ENCODE measurements around the gene NKD1. TPM values are rescaled to one million over a fixed set of nuclear protein-coding genes. Genes with fewer than 3 reads are reported as not detected.
A peak's percentile ranks its signal among the peaks of the same experiment; 100 is the strongest.

The NKD1 gene
- total RNA-seq, 2 donors from 2014 or later: 7.0 to 13.8 TPM

- intact Hi-C loops (cut with DNase I): no loop called here
- Histone ChIP-seq H3K27me3 (replicated peaks; ENCODE audit: insufficient read depth) (no peaks in the 10 kb centered on the region), H3K9me3 (no peaks in the 10 kb centered on the region), H3K4me1 (replicated peaks) (peaks cover 10% of the 10 kb centered on the region), H3K36me3 (no peaks in the 10 kb centered on the region), H3K4me3 (no peak overlapping the region), H3K27ac (no peak overlapping the region)
- no peak for TF ChIP-seq POLR2AphosphoS5 (IDR thresholded peaks at IDR 0.05)
- no peak for TF ChIP-seq POLR2A (IDR thresholded peaks at IDR 0.05)
- TF ChIP-seq CTCF (IDR thresholded peaks at IDR 0.05): no peak
- 93% methylated on average over 2 of the region's 2 CpGs for WGBS
- no peak for DNase-seq (ENCODE audit: low spot score)
These were observed 39.3 kb downstream of the NKD1 start for GRCh38 chr16:50587543-50587942.

DNA sequence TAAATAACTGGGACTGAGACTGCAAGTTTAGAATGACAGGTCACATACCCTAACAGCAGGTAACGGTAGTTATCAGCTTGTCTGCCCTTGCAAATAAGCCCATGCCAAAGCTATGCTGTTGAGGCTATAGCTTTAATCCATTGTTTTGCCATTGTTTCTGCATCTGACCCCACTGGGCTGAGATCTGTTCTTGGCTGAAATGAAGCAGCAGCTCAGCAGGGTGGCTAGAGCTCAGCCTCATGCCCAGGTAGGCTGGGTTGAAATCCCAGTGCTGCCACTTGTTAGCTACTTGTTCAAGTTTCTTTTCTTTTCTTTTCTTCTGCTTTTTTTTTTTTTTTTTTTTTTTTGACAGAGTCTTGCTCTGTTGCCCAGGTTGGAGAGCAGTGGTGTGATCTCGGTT, 40.1 kb downstream of the NKD1 start:
- H3K4me1 ChIP-seq (replicated peaks): peaks cover 14% of the 10 kb centered on the region
- 97% methylated on average over 2 of the region's 2 CpGs for WGBS
- intact Hi-C loops (cut with DNase I): no loop called here

DNA sequence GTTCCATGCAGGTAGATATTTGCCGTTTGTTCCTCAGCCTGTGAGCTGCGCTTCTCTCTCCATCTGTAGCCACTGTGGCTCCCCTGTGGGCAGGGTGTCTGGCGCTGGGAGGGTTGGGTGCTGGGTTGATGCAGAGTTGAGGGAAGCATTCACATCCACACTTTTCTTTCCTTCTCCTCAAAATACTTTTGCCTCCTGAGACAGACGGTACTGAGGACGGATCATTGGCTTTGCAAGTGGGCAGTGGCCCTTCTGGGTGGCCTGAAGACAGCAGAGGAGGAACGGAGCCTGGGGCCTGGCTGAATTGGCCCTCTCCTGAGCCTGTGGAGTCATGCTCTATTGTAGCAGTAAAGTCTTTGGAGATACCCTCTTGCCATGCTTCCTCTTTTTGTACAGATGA, 43.0 kb downstream of the NKD1 start:
- TF ChIP-seq POLR2AphosphoS5 (IDR thresholded peaks at IDR 0.05): no peak
- no peak for TF ChIP-seq POLR2A (IDR thresholded peaks at IDR 0.05)
- TF ChIP-seq CTCF (IDR thresholded peaks at IDR 0.05): no peak
- Histone ChIP-seq H3K4me3 (no peak overlapping the region), H3K36me3 (no peaks in the 10 kb centered on the region), H3K27me3 (replicated peaks; ENCODE audit: insufficient read depth) (no peaks in the 10 kb centered on the region), H3K27ac (peak overlapping the region in 1 of 2 donors; percentile 70), H3K9me3 (no peaks in the 10 kb centered on the region), H3K4me1 (replicated peaks) (peaks cover 14% of the 10 kb centered on the region)
- 74% methylated on average over 6 of the region's 6 CpGs for WGBS
- no peak for DNase-seq (ENCODE audit: low spot score)
- intact Hi-C loops (cut with DNase I): loop anchor here (5.0 kb wide), 2 partner anchors 36 to 44 kb away; partner anchors contain the start of gene NKD1

More for the DNA sequence above, 40.1 kb downstream of the NKD1 start:
- Histone ChIP-seq H3K27me3 (replicated peaks; ENCODE audit: insufficient read depth) (no peaks in the 10 kb centered on the region), H3K36me3 (no peaks in the 10 kb centered on the region), H3K27ac (no peak overlapping the region), H3K9me3 (no peaks in the 10 kb centered on the region), H3K4me3 (no peak overlapping the region)
- TF ChIP-seq POLR2AphosphoS5 (IDR thresholded peaks at IDR 0.05) (no peak), POLR2A (IDR thresholded peaks at IDR 0.05) (no peak), CTCF (IDR thresholded peaks at IDR 0.05) (no peak)
- DNase-seq (ENCODE audit: low spot score): no peak

GRCh38 chr16:50591800-50592771, 43.9 kb downstream of the NKD1 start:
- Histone ChIP-seq H3K36me3 (no peaks in the 10 kb centered on the region), H3K4me3 (peak overlapping the region in 1 of 2 donors; percentile 6), H3K27ac (peak overlapping the region; percentile 43 to 70), H3K27me3 (replicated peaks; ENCODE audit: insufficient read depth) (no peaks in the 10 kb centered on the region), H3K9me3 (no peaks in the 10 kb centered on the region), H3K4me1 (replicated peaks) (peaks cover 14% of the 10 kb centered on the region)
- WGBS: 21% methylated on average over 23 of the region's 24 CpGs
- peak; percentile 82 for DNase-seq (ENCODE audit: low spot score)
- intact Hi-C loops (cut with DNase I): loop anchor here (5.0 kb wide), 2 partner anchors 35 to 45 kb away; partner anchors contain the start of gene NKD1
- TF ChIP-seq POLR2A (IDR thresholded peaks at IDR 0.05) (no peak), CTCF (IDR thresholded peaks at IDR 0.05) (peak in 2 of 4 experiments; percentile 10 to 42), POLR2AphosphoS5 (IDR thresholded peaks at IDR 0.05) (peak; percentile 49)
